GM21529 (cell line): Measurements from ENCODE around the gene MAPK11.

Source experiments
- ATAC-seq: cut with Tn5 transposase; IDR thresholded peaks from one replicate; pipeline ENCODE4 v1.9.1; 2021; ENCODE audit not compliant: unreplicated experiment

MAPK11 gene

GRCh38 chr22:50227579-50228215 lies 42.5 kb downstream of the MAPK11 start:
- ATAC-seq = no peak

- ATAC-seq = no peak
These were observed 43.4 kb downstream of the MAPK11 start for GRCh38 chr22:50226875-50227165.

GRCh38 chr22:50226063-50226874 lies 43.9 kb downstream of the MAPK11 start:
- ATAC-seq = no peak

- no peak for ATAC-seq
These were observed 44.8 kb downstream of the MAPK11 start for GRCh38 chr22:50225200-50225969.

GRCh38 chr22:50224071-50224470 lies 46.1 kb downstream of the MAPK11 start:
- no peak for ATAC-seq

- ATAC-seq = no peak
These were observed 47.7 kb downstream of the MAPK11 start for GRCh38 chr22:50222508-50222907.

GRCh38 chr22:50221410-50222300 lies 48.5 kb downstream of the MAPK11 start:
- no peak for ATAC-seq

GRCh38 chr22:50220603-50221409 lies 49.4 kb downstream of the MAPK11 start:
- ATAC-seq = no peak

GRCh38 chr22:50219800-50220602 lies 50.2 kb downstream of the MAPK11 start:
- ATAC-seq = no peak

- no peak for ATAC-seq
These were observed 51.0 kb downstream of the MAPK11 start for GRCh38 chr22:50218996-50219727.

GRCh38 chr22:50218153-50218995 lies 51.8 kb downstream of the MAPK11 start:
- ATAC-seq = no peak

GRCh38 chr22:50217543-50218152 lies 52.5 kb downstream of the MAPK11 start:
- no peak for ATAC-seq

GRCh38 chr22:50216684-50217520 lies 53.3 kb downstream of the MAPK11 start:
- no peak for ATAC-seq

GRCh38 chr22:50216055-50216683 lies 54.0 kb downstream of the MAPK11 start:
- ATAC-seq = no peak

- no peak for ATAC-seq
These were observed 54.7 kb downstream of the MAPK11 start for GRCh38 chr22:50215297-50216054.
